NOMO-1 treated with dmso at 0.1 percent for 144 hours (cell line): Measurements from ENCODE around the gene NSMCE4A.
A peak's percentile ranks its signal among the peaks of the same experiment; 100 is the strongest.
"Not testable (repeated sequence)": the region's sequence is repeated elsewhere in the genome, so short reads cannot be mapped to it uniquely, and the experiment has no call there.

Source experiments
- DNase-seq: peaks from one replicate; lab custom pipeline; 2025; ENCODE audit not compliant: unreplicated experiment; lab: John Stamatoyannopoulos, UW

The NSMCE4A gene

GRCh38 chr10:121942749-121943416 lies 32.1 kb downstream of the NSMCE4A start:
- peak; percentile 31 for DNase-seq

- no peak for DNase-seq
Measured at GRCh38 chr10:121941532-121941931, 33.5 kb downstream of the NSMCE4A start.

- no peak for DNase-seq
Measured at GRCh38 chr10:121936295-121936694, 38.7 kb downstream of the NSMCE4A start.

GRCh38 chr10:121935702-121936101 lies 39.3 kb downstream of the NSMCE4A start:
- peak; percentile 70 for DNase-seq

GRCh38 chr10:121930268-121931085 lies 44.5 kb downstream of the NSMCE4A start:
- not testable (repeated sequence) for DNase-seq

- not testable (repeated sequence) for DNase-seq
Measured at GRCh38 chr10:121929585-121930267, 45.3 kb downstream of the NSMCE4A start.

GRCh38 chr10:121928528-121928884 lies 46.5 kb downstream of the NSMCE4A start:
- DNase-seq = no peak

- peak; percentile 91 for DNase-seq
Measured at GRCh38 chr10:121927841-121928527, 47.0 kb downstream of the NSMCE4A start, which contains the start of gene ATE1. Gene ATE1 (minus strand): TSS chr10:121928031. CDS start chr10:121927949, 82 bp downstream.

GRCh38 chr10:121927318-121927840 lies 47.6 kb downstream of the NSMCE4A start:
- DNase-seq = no peak

GRCh38 chr10:121926671-121927317 lies 48.2 kb downstream of the NSMCE4A start:
- no peak for DNase-seq

GRCh38 chr10:121926157-121926556 lies 48.9 kb downstream of the NSMCE4A start:
- DNase-seq = no peak

- no peak for DNase-seq
Measured at GRCh38 chr10:121921238-121921931, 53.6 kb downstream of the NSMCE4A start.

GRCh38 chr10:121919666-121920065 lies 55.4 kb downstream of the NSMCE4A start:
- no peak for DNase-seq

- DNase-seq = not testable (repeated sequence)
Measured at GRCh38 chr10:121918800-121919199, 56.2 kb downstream of the NSMCE4A start.

GRCh38 chr10:121914661-121915060 lies 60.4 kb downstream of the NSMCE4A start:
- no peak for DNase-seq

GRCh38 chr10:121911421-121911697 lies 63.7 kb downstream of the NSMCE4A start:
- DNase-seq = no peak

GRCh38 chr10:121910673-121911420 lies 64.2 kb downstream of the NSMCE4A start:
- DNase-seq = no peak
